ENCODE measurements around the gene MEI1.
A peak's percentile ranks its signal among the peaks of the same experiment; 100 is the strongest.
"Not testable (repeated sequence)": the region's sequence is repeated elsewhere in the genome, so short reads cannot be mapped to it uniquely, and the experiment has no call there.

The MEI1 gene

GRCh38 chr22:41825376-41825775 is 126.1 kb downstream of the MEI1 start:
- DNase-seq: no peak

GRCh38 chr22:41826021-41826420 is 126.7 kb downstream of the MEI1 start:
- DNase-seq: no peak

- no peak for DNase-seq
Observed at GRCh38 chr22:41826430-41827383, 127.4 kb downstream of the MEI1 start.

- DNase-seq: no peak
Observed at GRCh38 chr22:41827671-41828070, 128.4 kb downstream of the MEI1 start.

GRCh38 chr22:41828516-41828915 is 129.2 kb downstream of the MEI1 start:
- DNase-seq: no peak

- DNase-seq: no peak
Observed at GRCh38 chr22:41830174-41830573, 130.9 kb downstream of the MEI1 start.

GRCh38 chr22:41831383-41831782 is 132.1 kb downstream of the MEI1 start:
- no peak for DNase-seq

- DNase-seq: no peak
Observed at GRCh38 chr22:41831828-41832552, 132.7 kb downstream of the MEI1 start.

GRCh38 chr22:41832553-41833368 is 133.5 kb downstream of the MEI1 start, which contains the start of gene SREBF2:
Gene SREBF2, plus strand, starts transcription at chr22:41833105. Its CDS starts 166 bp downstream, at chr22:41833271.
- DNase-seq: peak; percentile 99

- peak; percentile 79 for DNase-seq
Observed at GRCh38 chr22:41833369-41834004, 134.2 kb downstream of the MEI1 start.

GRCh38 chr22:41834005-41834944 is 135.0 kb downstream of the MEI1 start:
- DNase-seq: no peak

- DNase-seq: not testable (repeated sequence)
Observed at GRCh38 chr22:41835462-41835861, 136.2 kb downstream of the MEI1 start.

GRCh38 chr22:41836551-41836950 is 137.2 kb downstream of the MEI1 start:
- no peak for DNase-seq

- DNase-seq: no peak
Observed at GRCh38 chr22:41838842-41839618, 139.7 kb downstream of the MEI1 start.

- DNase-seq: no peak
Observed at GRCh38 chr22:41840216-41840615, 140.9 kb downstream of the MEI1 start.

GRCh38 chr22:41841085-41841712 is 141.9 kb downstream of the MEI1 start:
- DNase-seq: no peak

GRCh38 chr22:41842996-41843970 is 144.0 kb downstream of the MEI1 start:
- no peak for DNase-seq

- DNase-seq: no peak
Observed at GRCh38 chr22:41844036-41844435, 144.7 kb downstream of the MEI1 start.

GRCh38 chr22:41844513-41844912 is 145.2 kb downstream of the MEI1 start:
- DNase-seq: no peak
